ENCODE measurements around the gene ARHGEF26. TPM values are rescaled to one million over a fixed set of nuclear protein-coding genes. Genes with fewer than 3 reads are reported as not detected.

The ARHGEF26 gene
- total RNA-seq, 1 experiment from 2014 or later = 13.7 TPM

DNA sequence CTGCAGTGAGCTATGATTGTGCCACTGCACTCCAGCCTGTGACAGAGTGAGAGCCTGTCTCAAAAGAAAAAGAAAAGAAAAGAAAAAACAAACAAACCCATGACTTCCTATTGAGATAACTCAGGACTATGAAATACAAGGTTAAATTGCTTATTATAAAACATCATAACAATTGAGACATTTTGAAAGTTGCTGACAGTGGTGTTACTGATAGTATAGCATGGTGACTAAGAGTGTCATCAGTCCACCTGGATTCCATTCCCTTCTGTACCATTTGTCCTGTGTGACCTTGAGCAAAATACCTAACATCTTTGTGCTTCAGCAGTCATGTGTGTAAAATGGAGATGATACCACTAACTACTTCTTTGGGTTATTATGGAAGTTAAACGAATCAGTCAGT, 49.1 kb downstream of the ARHGEF26 start:
- Histone ChIP-seq H2BK12ac (ENCODE audit: insufficient read length, low read depth, low read length) (no peak overlapping the region), H3K9ac (ENCODE audit: extremely low read depth, insufficient read length, low read length) (no peak overlapping the region), H3K4me1 (ENCODE audit: insufficient read depth, low read length) (0 out of 2 replicates have a peak, but pooled peaks cover 2% of the 10 kb centered on the region), H2BK15ac (ENCODE audit: low read depth, low read length) (no peak overlapping the region), H3K23ac (ENCODE audit: insufficient read length, low read depth, low read length) (no peak overlapping the region), H3K79me1 (ENCODE audit: insufficient read depth, low read depth, low read length, poor library complexity, severe bottlenecking) (peaks cover 3% of the 10 kb centered on the region), H2AK5ac (ENCODE audit: insufficient read length, low read length) (no peak overlapping the region), H3K4me2 (ENCODE audit: insufficient read depth, insufficient read length, low read length) (no peak overlapping the region), H3K23me2 (ENCODE audit: insufficient read length, low read depth, low read length, poor library complexity, severe bottlenecking) (no peaks in the 10 kb centered on the region), H3K18ac (ENCODE audit: insufficient read length, low read depth, low read length) (no peak overlapping the region), H3K9me3 (ENCODE audit: control insufficient read depth, low read depth, low read length) (no peaks in the 10 kb centered on the region), H3K4ac (ENCODE audit: low read depth, low read length) (no peak overlapping the region), H3K14ac (ENCODE audit: insufficient read depth, low read length) (no peak overlapping the region), H4K91ac (ENCODE audit: insufficient read length, low read depth, low read length) (no peak overlapping the region), H3K27me3 (ENCODE audit: insufficient read depth, low read length) (no peaks in the 10 kb centered on the region), H3K56ac (ENCODE audit: insufficient read length, low read depth, low read length) (no peak overlapping the region), H4K5ac (ENCODE audit: insufficient read length, low read depth, low read length) (no peak overlapping the region), H2BK120ac (ENCODE audit: low read depth, low read length, poor library complexity, severe bottlenecking) (no peak overlapping the region), H4K20me1 (ENCODE audit: control insufficient read depth, insufficient read depth, insufficient read length) (no peaks in the 10 kb centered on the region), H3T11ph (ENCODE audit: low read length) (no peak overlapping the region), H4K8ac (replicated peaks; ENCODE audit: insufficient read length, low read depth, low read length) (no peak overlapping the region), H3K79me2 (ENCODE audit: insufficient read depth, low read length) (no peaks in the 10 kb centered on the region), H2BK20ac (ENCODE audit: low read depth, low read length, poor library complexity, severe bottlenecking) (no peak overlapping the region), H2AFZ (ENCODE audit: low read length) (no peak overlapping the region), H2BK5ac (ENCODE audit: insufficient read length, low read length) (no peak overlapping the region), H3K27ac (ENCODE audit: insufficient read length, low read depth, low read length) (no peak overlapping the region)
- DNase-seq = no peak
- no peaks in the 10 kb centered on the region for H3K9me3 Mint-ChIP-seq
- H3K27ac Mint-ChIP-seq = no peak overlapping the region
- H3K36me3 Mint-ChIP-seq (ENCODE audit: insufficient read depth in 1 of 3, low read depth in 3 of 3) = no peaks in the 10 kb centered on the region
- WGBS (ENCODE audit: extremely low coverage, insufficient read length, low lambda C conversion rate) = no CpG with 5 or more reads among the region's 1 CpG
- TF ChIP-seq, protein P1, sequence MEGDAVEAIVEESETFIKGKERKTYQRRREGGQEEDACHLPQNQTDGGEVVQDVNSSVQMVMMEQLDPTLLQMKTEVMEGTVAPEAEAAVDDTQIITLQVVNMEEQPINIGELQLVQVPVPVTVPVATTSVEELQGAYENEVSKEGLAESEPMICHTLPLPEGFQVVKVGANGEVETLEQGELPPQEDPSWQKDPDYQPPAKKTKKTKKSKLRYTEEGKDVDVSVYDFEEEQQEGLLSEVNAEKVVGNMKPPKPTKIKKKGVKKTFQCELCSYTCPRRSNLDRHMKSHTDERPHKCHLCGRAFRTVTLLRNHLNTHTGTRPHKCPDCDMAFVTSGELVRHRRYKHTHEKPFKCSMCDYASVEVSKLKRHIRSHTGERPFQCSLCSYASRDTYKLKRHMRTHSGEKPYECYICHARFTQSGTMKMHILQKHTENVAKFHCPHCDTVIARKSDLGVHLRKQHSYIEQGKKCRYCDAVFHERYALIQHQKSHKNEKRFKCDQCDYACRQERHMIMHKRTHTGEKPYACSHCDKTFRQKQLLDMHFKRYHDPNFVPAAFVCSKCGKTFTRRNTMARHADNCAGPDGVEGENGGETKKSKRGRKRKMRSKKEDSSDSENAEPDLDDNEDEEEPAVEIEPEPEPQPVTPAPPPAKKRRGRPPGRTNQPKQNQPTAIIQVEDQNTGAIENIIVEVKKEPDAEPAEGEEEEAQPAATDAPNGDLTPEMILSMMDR (conservative IDR thresholded peaks at IDR 0.05) = no peak
- H3K4me3 Mint-ChIP-seq = no peak overlapping the region
- peaks cover 12 to 17% of the 10 kb centered on the region in 2 experiments for H3K4me1 Mint-ChIP-seq
- H3K27me3 Mint-ChIP-seq (ENCODE audit: low read depth) = no peaks in the 10 kb centered on the region

All from H9 (cell line).